NCI-H1092 (cell line): ENCODE results near the gene FBRSL1.
"Not testable (repeated sequence)": the region's sequence is repeated elsewhere in the genome, so short reads cannot be mapped to it uniquely, and the experiment has no call there.

ENCODE experiments used
- DNase-seq: peaks from one replicate; lab custom pipeline; 2025; lab: John Stamatoyannopoulos, UW

FBRSL1 gene

GRCh38 chr12:132453361-132454192 is 36.4 kb upstream of the FBRSL1 start:
- DNase-seq, result no peak

- DNase-seq, result no peak
Measured at GRCh38 chr12:132454193-132454932, 35.6 kb upstream of the FBRSL1 start.

- DNase-seq, result no peak
Measured at GRCh38 chr12:132454933-132455418, 35.0 kb upstream of the FBRSL1 start.

- DNase-seq, result no peak
Measured at GRCh38 chr12:132455565-132455964, 34.4 kb upstream of the FBRSL1 start.

- no peak for DNase-seq
Measured at GRCh38 chr12:132456186-132456943, 33.6 kb upstream of the FBRSL1 start.

GRCh38 chr12:132456944-132457495 is 32.9 kb upstream of the FBRSL1 start:
- DNase-seq, result no peak

GRCh38 chr12:132458441-132458840 is 31.5 kb upstream of the FBRSL1 start:
- no peak for DNase-seq

GRCh38 chr12:132458846-132459641 is 30.9 kb upstream of the FBRSL1 start:
- DNase-seq, result no peak

- no peak for DNase-seq
Measured at GRCh38 chr12:132460571-132460970, 29.4 kb upstream of the FBRSL1 start.

- no peak for DNase-seq
Measured at GRCh38 chr12:132461526-132461925, 28.4 kb upstream of the FBRSL1 start.

GRCh38 chr12:132462788-132463187 is 27.2 kb upstream of the FBRSL1 start:
- no peak for DNase-seq

GRCh38 chr12:132463284-132463924 is 26.5 kb upstream of the FBRSL1 start:
- not testable (repeated sequence) for DNase-seq

GRCh38 chr12:132464304-132464703 is 25.6 kb upstream of the FBRSL1 start:
- not testable (repeated sequence) for DNase-seq

GRCh38 chr12:132464820-132465219 is 25.1 kb upstream of the FBRSL1 start:
- no peak for DNase-seq

GRCh38 chr12:132465269-132466190 is 24.4 kb upstream of the FBRSL1 start:
- no peak for DNase-seq

- DNase-seq, result no peak
Measured at GRCh38 chr12:132466241-132467201, 23.4 kb upstream of the FBRSL1 start.

- DNase-seq, result no peak
Measured at GRCh38 chr12:132467511-132467910, 22.4 kb upstream of the FBRSL1 start.

- no peak for DNase-seq
Measured at GRCh38 chr12:132469423-132469822, 20.5 kb upstream of the FBRSL1 start.
